Epithelial cell of proximal tubule (primary cell): ENCODE results near the gene MRFAP1L1. TPM values are rescaled to one million over a fixed set of nuclear protein-coding genes. Genes with fewer than 3 reads are reported as not detected.
"Not testable (repeated sequence)": the region's sequence is repeated elsewhere in the genome, so short reads cannot be mapped to it uniquely, and the experiment has no call there.

Experiments used
- DNase-seq: peaks from one replicate; pipeline ENCODE4 v3.0.0-alpha.2; 2011; ENCODE audit warnings: low read depth
- H3K4me3 ChIP-seq: 2 replicates; pipeline ENCODE4 v1.5.1; 2011; ENCODE audit warnings: low read depth, mild to moderate bottlenecking, low read length
- total RNA-seq: library from RNA; depleted of rRNA; stranded (reverse); fragments of >200 nt; gene quantifications from 2 replicates; pipeline ENCODE4 v1.2.3, GENCODE V29; 2015
- TF ChIP-seq, protein P1 (sequence below): conservative IDR thresholded peaks from 2 replicates; pipeline ENCODE4 v1.5.1; 2012; ENCODE audit warnings: low read depth, mild to moderate bottlenecking, low read length

Gene MRFAP1L1
- 30.9 and 49.1 TPM in 2 replicates for total RNA-seq

DNA sequence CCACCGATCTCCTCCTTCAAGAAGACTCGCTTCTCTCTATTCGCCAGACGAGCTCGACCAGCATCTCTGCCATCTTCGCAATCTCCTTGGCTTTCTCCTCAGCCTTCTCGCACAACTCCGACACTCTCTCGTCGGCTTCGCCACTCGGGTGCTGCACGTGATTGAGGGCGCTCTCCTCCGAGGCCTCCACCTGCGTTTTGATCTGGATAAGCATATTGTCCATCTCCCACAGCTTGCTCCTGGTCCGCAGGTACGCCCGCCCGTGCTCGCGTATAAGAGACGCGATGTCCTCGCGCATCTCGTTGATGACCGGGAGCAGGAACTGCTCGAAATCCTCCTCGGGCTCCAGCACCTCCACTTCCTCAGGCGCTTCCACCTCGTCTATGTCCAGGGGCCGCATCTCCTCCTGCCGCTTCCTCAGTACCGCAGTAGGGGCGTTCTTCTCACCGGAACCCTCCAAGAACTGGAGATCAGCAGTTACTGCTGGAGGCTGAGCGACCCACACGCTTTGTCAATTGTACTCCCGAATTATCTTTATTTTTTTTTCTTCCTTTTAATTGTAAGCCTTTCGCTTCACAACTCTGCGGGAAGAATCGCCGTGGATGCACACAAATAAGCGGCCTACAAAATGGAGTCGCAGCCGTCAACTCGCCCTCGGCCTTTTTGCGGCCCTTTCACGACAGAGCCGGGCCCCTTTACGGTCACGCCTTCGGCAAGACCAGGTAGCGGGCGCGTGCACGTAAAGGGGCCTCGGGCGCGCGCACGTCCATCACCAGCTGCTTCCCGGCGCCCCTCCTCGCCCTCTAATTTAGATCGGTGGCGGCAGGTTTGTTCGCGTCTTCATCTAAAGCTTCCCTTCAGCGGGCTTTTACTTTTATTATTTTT lies at the start of gene MRFAP1L1:
Gene MRFAP1L1, minus strand, starts transcription at position 636 of the 885 bp plus-strand sequence. Its CDS starts 236 bp downstream, at position 400.
- peak; percentile 78 for DNase-seq
- H3K4me3 ChIP-seq, result peak within 1 kb of the TSS; percentile 72
- TF ChIP-seq, protein P1, sequence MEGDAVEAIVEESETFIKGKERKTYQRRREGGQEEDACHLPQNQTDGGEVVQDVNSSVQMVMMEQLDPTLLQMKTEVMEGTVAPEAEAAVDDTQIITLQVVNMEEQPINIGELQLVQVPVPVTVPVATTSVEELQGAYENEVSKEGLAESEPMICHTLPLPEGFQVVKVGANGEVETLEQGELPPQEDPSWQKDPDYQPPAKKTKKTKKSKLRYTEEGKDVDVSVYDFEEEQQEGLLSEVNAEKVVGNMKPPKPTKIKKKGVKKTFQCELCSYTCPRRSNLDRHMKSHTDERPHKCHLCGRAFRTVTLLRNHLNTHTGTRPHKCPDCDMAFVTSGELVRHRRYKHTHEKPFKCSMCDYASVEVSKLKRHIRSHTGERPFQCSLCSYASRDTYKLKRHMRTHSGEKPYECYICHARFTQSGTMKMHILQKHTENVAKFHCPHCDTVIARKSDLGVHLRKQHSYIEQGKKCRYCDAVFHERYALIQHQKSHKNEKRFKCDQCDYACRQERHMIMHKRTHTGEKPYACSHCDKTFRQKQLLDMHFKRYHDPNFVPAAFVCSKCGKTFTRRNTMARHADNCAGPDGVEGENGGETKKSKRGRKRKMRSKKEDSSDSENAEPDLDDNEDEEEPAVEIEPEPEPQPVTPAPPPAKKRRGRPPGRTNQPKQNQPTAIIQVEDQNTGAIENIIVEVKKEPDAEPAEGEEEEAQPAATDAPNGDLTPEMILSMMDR, result no peak

DNA sequence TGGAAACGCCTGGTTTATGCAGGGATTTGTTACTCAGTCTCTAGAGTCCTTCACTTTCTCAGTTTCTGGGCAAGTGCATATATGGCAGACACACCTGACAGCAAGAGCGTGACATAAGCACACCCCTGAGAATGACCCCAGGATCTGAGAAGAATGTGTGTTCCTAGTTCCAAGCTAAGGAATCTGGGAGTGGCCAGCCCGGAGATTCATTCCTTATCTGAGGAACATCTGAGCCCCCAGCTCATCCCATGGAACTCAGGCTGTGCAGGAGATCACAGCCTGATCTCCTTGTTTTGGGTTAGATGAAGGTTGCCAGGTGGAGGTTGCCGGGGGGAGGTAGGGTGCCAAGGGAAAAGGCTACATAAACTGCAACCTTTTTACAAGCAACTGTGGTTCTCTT lies 49.1 kb upstream of the MRFAP1L1 start:
- TF ChIP-seq, protein P1, result no peak
- DNase-seq, result no peak
- no peak overlapping the region for H3K4me3 ChIP-seq

DNA sequence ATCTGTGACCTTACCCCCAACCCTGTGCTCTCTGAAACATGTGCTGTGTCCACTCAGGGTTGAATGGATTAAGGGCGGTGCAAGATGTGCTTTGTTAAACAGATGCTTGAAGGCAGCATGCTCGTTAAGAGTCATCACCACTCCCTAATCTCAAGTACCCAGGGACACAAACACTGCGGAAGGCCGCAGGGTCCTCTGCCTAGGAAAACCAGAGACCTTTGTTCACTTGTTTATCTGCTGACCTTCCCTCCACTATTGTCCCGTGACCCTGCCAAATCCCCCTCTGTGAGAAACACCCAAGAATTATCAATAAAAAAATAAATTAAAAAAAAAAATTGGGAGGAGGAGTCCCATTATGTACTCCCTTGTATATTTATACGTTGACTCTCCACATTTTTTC lies 46.7 kb upstream of the MRFAP1L1 start:
- DNase-seq, H3K4me3 ChIP-seq: not testable (repeated sequence)

DNA sequence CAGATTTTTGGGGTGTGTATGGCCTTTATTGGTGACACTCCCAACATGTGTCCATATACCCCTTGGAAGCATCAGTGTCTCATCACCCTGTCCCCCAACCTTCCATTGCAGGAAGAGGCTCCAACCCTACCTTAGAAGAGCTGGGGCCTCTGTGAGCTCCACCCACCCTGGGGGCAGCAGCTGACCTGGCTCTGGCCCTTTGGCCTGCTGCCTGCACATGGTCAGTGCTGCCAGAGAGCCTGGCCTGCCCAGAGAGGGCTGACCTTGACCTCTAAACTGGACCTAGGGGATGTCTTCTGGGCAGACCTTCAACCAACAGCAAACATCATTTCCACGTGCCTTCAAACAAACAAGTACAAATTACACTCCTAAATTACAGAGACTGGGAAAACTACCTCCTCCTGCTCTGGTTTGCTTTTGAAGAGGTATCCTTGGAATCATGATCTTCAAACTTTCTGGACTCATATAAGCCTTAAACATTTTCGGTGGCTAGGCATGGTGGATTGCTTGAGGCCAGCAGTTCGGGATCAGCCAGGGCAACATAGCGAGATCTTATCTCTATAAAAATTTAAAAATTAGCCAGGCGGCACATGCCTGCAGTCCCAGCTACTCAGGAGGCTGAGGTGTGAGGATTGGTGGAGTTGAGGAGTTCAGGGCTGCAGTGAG lies 45.6 kb upstream of the MRFAP1L1 start:
- TF ChIP-seq, protein P1, result no peak
- no peak for DNase-seq
- H3K4me3 ChIP-seq, result no peak overlapping the region

DNA sequence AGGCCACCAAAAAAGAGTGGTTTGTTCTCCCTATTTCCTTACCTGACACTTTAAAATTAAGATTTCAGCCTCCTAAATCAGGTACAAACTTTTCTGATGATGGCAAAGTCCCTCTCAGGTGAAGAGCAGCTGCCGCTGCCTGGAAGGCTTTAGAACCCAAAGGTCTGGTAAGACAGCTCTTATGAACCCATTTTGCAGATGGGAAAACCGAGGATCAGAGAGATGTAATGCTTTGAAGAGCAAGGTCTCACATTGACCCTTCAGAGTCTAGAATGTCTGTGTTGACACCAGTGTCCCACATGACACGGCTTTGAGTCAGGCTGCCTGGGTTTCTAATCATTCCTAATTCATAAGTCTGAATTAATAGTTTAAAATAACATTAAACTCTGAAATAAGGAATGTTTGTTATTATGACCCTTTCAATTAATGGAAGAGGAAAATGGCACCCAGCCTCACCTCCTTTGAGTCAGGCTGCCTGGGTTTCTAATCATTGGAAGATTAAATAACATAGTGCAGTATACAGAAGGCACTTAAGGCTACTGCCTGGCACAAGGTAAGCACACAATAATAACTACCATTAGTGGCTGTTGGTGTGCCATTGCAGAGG lies 44.9 kb upstream of the MRFAP1L1 start:
- TF ChIP-seq, protein P1, result no peak
- no peak overlapping the region for H3K4me3 ChIP-seq
- DNase-seq, result no peak

DNA sequence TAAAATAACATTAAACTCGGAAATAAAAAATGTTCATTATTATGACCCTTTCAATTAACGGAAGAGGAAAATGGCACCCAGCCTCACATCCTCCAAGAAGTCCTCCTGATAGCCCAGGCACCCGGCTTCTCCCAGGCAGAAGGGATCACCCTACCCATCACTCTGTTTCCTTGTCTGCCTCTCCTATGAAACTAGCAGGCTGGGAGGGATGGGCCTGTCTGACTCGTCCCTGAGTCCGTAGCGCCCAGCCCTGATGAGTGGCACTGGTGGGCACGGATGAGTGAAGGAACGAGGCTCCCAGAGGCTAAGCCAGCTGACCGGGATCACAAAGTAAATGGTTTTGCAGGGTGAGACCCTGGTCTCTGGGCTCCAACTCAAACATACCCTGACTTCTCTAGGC lies 44.2 kb upstream of the MRFAP1L1 start:
- TF ChIP-seq, protein P1, result no peak
- H3K4me3 ChIP-seq, result no peak overlapping the region
- no peak for DNase-seq

DNA sequence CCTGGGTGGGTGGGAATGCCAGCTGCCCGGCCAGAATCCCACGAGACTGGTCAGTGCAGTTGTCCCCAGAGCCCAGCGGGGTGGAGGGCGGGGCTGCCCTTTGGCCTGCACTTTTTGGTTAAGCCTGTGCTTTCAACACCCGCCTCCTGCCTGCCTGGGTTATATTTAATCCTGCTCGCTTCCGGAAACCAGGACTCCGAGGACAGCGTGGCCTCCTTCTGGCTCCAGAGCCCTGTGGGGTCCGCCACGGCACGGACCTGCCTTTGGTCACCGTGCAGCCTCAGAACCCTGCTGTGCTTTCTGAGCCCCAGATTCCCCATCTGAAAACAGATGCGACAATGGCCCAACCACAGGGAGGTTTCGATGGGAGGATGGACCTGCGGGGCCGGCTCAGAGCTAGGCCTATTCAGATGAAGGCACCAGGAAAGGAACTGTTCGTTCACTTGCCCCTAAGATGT lies 43.5 kb upstream of the MRFAP1L1 start:
- TF ChIP-seq, protein P1, result no peak
- H3K4me3 ChIP-seq, result no peak overlapping the region
- no peak for DNase-seq
